ENCODE results near the gene MYO1E.
"Not testable (repeated sequence)": the region's sequence is repeated elsewhere in the genome, so short reads cannot be mapped to it uniquely, and the experiment has no call there.

Gene MYO1E

GRCh38 chr15:59372352-59373211 lies at the start of gene MYO1E:
TSS of gene MYO1E (minus strand) at chr15:59372871. CDS start at chr15:59372500, 371 bp downstream.
- DNase-seq, result peak; percentile 10

GRCh38 chr15:59420986-59421618 lies 48.4 kb upstream of the MYO1E start:
- DNase-seq, result no peak

GRCh38 chr15:59420108-59420507 lies 47.4 kb upstream of the MYO1E start:
- DNase-seq, result no peak

GRCh38 chr15:59419170-59419569 lies 46.5 kb upstream of the MYO1E start:
- DNase-seq, result no peak

- DNase-seq, result no peak
These were observed 44.1 kb upstream of the MYO1E start for GRCh38 chr15:59416816-59417215.

GRCh38 chr15:59413577-59413976 lies 40.9 kb upstream of the MYO1E start:
- no peak for DNase-seq

GRCh38 chr15:59410391-59410896 lies 37.8 kb upstream of the MYO1E start:
- no peak for DNase-seq

- no peak for DNase-seq
These were observed 35.3 kb upstream of the MYO1E start for GRCh38 chr15:59407946-59408345.

GRCh38 chr15:59406446-59406845 lies 33.8 kb upstream of the MYO1E start:
- DNase-seq, result no peak

GRCh38 chr15:59405079-59405478 lies 32.4 kb upstream of the MYO1E start:
- DNase-seq, result no peak

GRCh38 chr15:59401824-59402569 lies 29.3 kb upstream of the MYO1E start:
- DNase-seq, result no peak

- DNase-seq, result not testable (repeated sequence)
These were observed 28.6 kb upstream of the MYO1E start for GRCh38 chr15:59401051-59401823.

- no peak for DNase-seq
These were observed 27.6 kb upstream of the MYO1E start for GRCh38 chr15:59400103-59400813.

GRCh38 chr15:59399465-59400102 lies 26.9 kb upstream of the MYO1E start:
- no peak for DNase-seq

GRCh38 chr15:59398220-59398619 lies 25.5 kb upstream of the MYO1E start:
- no peak for DNase-seq

- DNase-seq, result no peak
These were observed 24.0 kb upstream of the MYO1E start for GRCh38 chr15:59396679-59397078.

GRCh38 chr15:59396211-59396610 lies 23.5 kb upstream of the MYO1E start:
- no peak for DNase-seq

- DNase-seq, result no peak
These were observed 21.5 kb upstream of the MYO1E start for GRCh38 chr15:59394166-59394661.

GRCh38 chr15:59392299-59392698 lies 19.6 kb upstream of the MYO1E start:
- no peak for DNase-seq

- DNase-seq, result no peak
These were observed 16.0 kb upstream of the MYO1E start for GRCh38 chr15:59388670-59389069.
